GM19372 (cell line): Measurements from ENCODE around the gene AMER1.

Experiments used
- ATAC-seq: cut with Tn5 transposase; IDR thresholded peaks from one replicate; pipeline ENCODE4 v1.9.1; 2021; ENCODE audit warnings: mild to moderate bottlenecking, low read depth, moderate library complexity; ENCODE audit not compliant: unreplicated experiment

Gene AMER1

DNA sequence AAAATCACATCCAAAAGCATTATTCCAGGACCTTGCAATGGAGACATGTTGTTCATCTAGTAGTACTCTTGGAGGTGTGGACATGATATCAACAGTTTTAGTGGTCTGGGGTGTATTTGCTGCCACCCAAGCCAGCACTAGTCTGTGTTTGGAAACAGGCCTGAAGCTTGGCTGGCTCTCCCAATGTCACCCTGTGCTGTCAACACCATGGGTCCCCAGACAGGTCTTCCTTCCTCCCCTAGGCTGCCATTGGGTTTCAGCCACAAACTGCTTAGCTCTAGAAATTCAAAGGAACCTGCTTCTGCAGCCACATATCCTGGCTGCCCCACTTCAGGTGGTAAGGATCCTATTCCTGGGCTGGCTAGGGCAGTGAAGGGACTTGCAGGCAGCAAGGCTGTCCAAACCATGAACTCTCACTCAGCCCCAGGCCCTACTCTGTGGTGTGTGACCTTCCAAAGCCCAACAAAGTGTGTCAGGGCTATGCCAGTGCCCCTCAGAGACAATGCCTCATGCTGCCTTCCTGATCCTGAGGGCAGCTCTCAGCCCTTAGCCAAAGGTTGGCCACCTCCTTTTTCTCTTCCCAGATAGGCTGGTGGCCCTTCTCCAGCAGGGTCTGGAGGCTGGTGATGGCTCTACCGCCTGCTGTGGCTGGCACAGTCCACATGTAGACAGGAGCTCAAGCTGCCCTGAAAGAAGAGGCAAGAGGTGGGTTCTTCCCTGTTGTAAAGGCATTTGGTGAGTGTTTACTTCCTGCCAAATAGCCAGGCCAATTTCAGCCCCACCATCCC is 18.3 kb downstream of the AMER1 start:
- ATAC-seq, result no peak

DNA sequence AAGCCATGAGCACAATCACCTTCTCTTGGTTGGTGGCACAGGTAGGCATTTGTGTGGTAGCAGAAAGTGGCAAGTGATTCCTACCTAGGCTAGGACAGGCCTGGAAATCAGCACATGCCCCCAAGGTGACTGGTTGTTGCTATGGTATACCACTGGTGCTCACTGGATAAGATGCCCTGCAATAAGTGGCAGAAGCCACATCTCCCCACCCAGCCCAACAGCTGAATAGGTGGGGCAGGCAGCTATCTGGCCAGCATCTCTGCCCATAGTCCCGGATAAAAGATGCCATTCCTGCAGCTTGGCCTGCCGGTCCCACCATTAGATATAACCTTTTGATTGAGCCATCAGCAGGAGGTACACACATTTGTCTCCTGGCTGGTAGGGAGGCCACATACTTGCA is 21.1 kb downstream of the AMER1 start:
- ATAC-seq, result no peak

- ATAC-seq, result no peak
Measured at GRCh38 chrX:64182208-64182607, 23.3 kb downstream of the AMER1 start.

DNA sequence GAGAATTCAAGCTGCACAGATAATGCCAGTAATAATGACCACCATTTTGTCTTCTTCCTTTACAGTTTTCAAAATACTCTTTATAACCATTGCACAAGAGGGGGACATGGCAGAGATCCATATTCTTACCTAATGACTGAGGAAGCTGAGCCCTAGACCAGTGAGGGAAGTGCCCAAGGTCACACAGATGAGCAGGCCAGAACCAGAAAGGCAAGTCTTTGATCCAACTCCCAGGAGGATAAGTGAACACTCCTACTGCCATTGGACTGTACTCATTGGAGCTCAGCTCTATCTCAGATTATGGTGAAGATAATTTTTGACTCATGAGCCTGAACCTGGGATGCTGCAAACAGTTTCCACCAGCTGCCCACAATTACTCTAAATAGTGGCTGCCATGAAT is 28.6 kb downstream of the AMER1 start:
- no peak for ATAC-seq

- ATAC-seq, result no peak
Measured at GRCh38 chrX:64169988-64170387, 35.5 kb downstream of the AMER1 start.

DNA sequence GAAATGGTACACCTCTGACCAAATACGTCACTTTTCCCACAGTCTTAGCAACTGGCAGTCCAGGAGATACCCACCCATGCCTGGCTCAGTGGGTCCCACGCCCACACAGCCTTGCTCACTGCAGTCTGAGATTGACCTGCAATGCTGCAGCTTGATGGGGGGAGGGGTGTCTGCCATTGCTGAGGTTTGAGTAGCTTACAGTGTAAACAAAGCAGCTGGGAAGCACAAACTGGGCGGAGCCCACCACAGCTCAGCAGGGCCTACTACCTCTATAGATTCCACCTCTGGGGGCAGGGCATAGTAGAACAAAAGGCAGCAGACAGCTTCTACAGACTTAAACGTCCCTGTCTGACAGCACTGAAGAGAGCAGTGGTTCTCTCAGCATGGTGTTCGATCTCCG is 52.7 kb downstream of the AMER1 start:
- ATAC-seq, result no peak

DNA sequence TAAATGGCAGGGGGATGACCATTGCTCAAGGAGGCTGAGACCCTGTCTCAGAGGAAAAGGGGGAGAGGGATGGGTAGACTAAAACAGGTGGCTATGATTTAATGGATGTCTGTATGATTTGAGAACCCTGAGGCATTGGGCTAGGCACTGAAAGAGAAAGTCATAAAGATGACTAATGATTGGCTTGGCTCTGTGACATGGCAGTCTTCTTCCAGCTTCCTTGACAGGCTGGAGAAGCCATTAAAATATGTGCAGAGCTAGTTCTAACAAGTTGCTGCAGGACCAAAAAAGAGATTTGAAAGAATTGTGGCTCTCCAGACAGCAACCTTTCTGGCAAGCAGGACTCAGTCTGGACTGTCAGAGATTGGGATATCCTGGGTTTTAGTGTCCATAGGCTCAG is 53.6 kb downstream of the AMER1 start:
- ATAC-seq, result no peak

DNA sequence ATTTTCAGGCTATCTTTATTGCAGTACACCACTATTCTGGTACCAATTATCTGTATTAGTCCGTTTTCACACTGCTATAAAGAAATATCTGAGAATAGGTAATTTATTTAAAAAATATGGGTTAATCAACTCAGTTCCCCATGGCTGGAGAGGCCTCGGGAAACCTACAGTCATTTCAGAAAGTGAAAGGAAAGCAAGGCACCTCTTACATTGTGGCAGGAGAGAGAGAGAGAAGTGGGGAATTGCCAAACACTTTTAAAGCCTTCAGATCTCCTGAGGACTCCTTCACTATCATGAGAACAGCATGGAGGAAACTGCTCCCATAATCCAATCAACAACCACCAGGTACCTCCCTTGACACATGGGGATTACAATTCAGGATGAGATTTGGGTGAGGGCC is 54.7 kb downstream of the AMER1 start:
- no peak for ATAC-seq
